GM21447 (cell line): ENCODE data around the gene PRKCE.
"Not testable (repeated sequence)": the region's sequence is repeated elsewhere in the genome, so short reads cannot be mapped to it uniquely, and the experiment has no call there.

ENCODE experiments used
- ATAC-seq: cut with Tn5 transposase; IDR thresholded peaks from one replicate; pipeline ENCODE4 v1.9.1; 2021; ENCODE audit not compliant: unreplicated experiment

Gene PRKCE

DNA sequence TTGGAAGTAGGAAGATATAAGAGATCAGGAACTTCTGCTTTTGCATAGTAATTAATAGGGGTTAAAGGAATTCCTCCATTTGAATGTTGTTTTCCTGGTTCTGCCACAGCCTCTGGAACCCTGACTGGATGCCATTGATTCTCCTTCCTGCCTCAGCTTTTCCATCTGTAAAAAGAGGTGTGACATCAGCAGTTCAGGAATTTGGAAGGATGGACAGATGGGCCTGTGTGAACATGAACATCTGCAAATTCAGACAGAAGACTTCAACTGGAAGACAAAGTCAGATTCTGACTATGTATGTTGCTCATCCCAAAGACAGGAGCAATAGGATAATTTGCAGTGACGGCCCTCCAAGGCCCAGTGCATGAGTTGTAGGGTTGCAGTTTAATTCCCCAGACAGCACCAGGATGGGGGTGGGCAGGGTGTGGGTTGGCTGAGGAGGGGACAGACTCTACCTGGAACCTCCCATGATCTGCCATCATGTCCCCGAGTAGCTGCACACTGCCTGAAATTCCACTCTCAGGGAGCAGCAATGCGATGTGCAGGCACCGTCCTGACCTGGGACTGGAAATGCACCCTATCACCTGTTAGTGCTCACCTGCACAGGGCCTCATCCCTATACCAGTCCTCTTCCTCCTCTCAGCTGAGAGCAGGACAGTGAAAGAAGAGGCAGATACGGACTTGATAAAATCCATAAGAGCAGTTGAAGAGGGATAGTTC, 546.8 kb downstream of the PRKCE start:
- ATAC-seq = no peak

DNA sequence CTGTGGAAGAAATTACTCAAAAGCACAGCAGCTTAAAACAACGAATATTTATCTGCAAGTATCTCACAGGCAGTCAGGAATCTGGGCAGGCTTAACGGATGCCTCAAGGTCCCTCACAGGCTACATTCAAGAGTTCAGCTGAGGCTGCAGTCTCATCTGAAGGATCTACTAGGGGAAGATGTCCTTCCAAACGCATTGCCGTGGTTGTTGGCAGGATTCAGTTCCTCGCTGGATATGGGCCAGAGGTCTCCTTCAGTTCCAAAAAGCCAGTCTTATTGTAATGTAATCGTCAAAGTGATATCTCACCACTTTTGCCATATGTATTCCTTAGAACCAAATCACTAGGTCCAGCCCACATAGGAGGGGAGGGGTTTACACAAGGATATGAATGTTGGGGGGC, 547.5 kb downstream of the PRKCE start:
- ATAC-seq = no peak

- ATAC-seq = no peak
Measured at GRCh38 chr2:46200100-46200690, 548.7 kb downstream of the PRKCE start.

GRCh38 chr2:46200861-46201605, 549.6 kb downstream of the PRKCE start:
- no peak for ATAC-seq

- ATAC-seq = no peak
Measured at GRCh38 chr2:46202453-46202852, 551.0 kb downstream of the PRKCE start.

DNA sequence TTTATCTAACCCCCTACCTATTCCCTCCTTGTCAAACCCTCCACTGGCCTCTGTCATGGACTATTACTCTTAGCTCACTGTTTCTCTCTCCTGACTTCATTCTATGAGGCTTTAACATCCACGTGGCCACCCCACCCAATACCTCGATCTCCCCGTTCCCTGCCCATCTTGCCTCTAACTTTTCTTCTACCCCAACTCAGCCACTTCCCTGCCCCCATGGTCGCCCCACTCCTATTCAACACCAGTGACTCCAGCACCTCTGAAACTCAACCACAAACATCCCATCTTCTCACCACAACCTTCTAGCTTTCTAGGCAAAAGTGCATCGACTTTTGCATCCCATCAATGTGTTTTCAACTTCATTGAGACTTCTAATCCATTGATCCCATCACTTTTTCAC, 551.5 kb downstream of the PRKCE start:
- ATAC-seq = no peak

DNA sequence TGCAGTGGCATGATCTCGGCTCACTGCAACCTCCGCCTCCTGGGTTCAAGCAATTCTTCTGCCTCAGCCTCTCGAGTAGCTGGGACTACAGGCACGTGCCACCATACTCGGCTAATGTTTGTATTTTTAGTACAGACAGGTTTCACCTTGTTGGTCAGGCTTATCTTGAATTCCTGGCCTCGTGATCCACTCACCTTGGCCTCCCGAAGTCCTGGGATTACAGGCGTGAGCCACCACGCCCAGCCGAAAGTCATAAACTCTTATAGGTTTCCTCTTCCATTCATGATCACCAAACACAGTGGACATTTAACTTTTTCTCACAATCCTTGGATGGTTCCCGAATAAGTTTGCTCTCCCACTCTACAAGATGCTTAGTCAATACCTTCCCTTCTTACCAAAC, 552.2 kb downstream of the PRKCE start:
- ATAC-seq = not testable (repeated sequence)

DNA sequence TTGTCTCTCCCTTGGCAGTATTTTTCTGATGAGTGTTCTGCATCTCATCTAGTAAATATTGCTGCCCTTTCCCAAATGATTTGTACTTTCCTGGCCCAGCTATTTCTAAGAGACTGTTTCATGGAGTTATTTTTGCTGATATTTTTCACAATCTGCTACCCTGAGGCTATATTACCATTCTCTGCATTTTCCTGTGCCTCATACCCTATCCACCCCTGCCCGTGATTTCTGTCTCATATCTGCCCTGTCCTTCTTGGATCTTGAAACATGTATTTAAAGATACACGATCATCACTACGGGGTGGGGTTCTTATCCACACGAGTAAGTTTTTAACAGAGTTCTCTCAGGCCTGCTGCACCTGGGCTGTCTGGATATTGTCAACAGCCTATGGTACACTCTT, 556.1 kb downstream of the PRKCE start:
- ATAC-seq = no peak

GRCh38 chr2:46208766-46209165, 557.3 kb downstream of the PRKCE start:
- ATAC-seq = no peak

DNA sequence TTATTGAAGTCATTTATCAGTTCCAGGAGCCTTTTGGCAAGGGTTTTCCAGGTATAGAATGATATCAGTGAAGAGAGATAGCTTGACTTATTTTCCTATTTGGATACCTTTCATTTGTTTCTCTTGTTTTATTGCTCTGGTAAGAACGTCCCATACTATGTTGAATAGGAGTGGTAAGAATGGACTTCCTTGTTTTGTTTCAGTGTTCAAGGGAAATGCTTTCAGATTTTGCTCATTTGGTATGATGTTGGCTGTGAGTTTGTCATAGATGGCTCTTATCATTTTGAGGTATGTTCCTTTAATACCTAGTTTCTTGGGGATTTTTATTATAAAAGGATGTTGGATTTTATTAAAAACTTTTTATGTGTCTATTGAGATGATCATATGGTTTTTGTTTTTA, 558.6 kb downstream of the PRKCE start:
- ATAC-seq = no peak

- no peak for ATAC-seq
Measured at GRCh38 chr2:46211461-46211860, 560.0 kb downstream of the PRKCE start.

DNA sequence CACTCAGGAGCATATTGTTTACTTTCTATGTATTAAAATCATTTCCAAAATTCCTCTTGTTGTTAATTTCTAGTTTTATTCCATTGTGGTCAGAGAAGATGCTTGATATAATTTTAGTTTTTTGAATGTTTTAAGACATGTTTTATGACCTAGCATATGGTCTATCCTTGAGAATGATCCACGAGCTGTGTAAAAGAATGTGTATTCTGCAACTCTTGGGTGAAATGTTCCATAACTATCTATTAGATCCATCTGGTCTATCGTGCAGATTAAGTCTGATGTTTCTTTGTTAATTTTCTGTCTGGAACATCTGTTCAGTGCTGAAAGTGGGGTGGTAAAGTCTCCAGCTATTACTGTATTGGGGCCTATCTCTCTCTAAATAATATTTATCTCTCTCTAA, 562.4 kb downstream of the PRKCE start:
- no peak for ATAC-seq

DNA sequence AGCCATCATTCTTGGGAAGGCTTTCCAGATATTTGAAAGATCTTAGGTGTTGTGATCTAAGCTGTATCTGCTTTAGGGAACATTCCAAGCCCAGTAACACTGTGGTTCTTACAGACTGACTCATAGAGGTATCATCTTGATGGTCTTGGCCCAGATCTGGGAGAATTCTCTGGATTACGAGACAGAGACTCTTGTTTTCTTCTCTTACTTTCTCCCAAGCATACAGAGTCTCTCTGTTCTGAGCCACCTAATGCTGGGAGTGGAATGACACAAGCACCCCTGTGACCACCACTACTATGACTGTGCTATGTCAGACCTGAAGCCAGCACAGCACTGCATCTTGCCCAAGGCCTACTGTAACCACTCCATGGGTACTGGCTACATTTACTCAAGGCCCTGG, 564.7 kb downstream of the PRKCE start:
- ATAC-seq = no peak

- not testable (repeated sequence) for ATAC-seq
Measured at GRCh38 chr2:46223514-46223913, 572.0 kb downstream of the PRKCE start.

GRCh38 chr2:46225150-46225625, 573.7 kb downstream of the PRKCE start:
- no peak for ATAC-seq

DNA sequence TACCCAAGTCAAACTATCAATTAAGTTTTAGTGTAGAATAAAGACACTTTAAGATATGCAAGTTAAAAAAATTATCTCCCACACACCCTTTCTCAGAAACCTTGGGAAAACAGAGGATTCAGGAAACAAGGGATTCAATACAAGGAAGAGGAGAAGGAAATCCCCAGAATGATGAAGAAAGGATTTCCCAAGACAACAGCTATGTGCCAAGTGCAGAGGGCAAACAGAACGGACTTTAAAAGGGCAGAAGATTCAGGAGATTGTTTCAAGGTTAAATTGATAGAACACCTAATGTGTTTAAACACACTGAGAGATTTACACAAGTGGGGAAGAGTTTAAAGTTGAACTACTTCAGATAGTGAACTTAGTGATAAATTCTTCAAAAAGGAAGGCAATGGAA, 574.3 kb downstream of the PRKCE start:
- ATAC-seq = no peak

DNA sequence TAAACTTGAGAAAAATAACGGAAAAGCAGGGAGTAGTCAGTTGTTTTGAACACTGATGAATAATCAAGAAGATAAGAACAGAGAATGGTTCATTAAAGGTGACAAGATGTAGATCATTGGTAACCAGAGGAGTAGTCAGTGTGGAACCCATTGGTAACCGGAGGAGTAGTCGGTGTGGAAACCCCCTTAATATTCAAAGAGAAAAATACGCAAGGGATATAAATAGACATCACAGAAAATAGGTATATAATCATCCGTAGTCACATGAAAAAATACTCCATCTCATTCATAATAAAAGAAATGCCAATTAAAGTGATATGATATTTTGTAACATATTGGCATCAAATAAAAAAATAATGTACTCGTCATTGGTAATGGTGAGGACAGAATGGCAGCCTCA, 575.1 kb downstream of the PRKCE start:
- ATAC-seq = no peak

DNA sequence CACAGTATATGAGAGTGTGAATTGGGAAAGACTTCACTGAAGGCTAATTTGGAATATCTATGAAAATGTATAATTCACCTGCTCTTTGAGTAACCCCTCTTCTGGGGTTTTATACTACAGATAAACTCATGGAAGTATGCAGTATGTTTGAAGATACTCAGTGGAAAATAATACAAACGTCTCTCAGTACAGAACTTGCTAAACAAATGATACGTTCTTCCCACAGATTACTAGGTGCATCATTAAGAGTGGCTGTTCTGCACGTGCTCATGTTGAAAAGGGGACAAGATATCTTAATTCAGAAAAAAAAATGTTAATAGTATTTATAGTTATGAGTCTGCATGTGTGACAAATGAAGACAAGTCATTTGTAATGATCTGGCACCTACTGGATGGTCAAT, 575.5 kb downstream of the PRKCE start:
- ATAC-seq = no peak

- no peak for ATAC-seq
Measured at GRCh38 chr2:46227674-46228289, 576.3 kb downstream of the PRKCE start.

GRCh38 chr2:46229134-46230063, 577.9 kb downstream of the PRKCE start:
- peak; percentile 60 for ATAC-seq
